Measurements from ENCODE around the gene UNG.
A peak's percentile ranks its signal among the peaks of the same experiment; 100 is the strongest.
"Not testable (repeated sequence)": the region's sequence is repeated elsewhere in the genome, so short reads cannot be mapped to it uniquely, and the experiment has no call there.

The UNG gene

DNA sequence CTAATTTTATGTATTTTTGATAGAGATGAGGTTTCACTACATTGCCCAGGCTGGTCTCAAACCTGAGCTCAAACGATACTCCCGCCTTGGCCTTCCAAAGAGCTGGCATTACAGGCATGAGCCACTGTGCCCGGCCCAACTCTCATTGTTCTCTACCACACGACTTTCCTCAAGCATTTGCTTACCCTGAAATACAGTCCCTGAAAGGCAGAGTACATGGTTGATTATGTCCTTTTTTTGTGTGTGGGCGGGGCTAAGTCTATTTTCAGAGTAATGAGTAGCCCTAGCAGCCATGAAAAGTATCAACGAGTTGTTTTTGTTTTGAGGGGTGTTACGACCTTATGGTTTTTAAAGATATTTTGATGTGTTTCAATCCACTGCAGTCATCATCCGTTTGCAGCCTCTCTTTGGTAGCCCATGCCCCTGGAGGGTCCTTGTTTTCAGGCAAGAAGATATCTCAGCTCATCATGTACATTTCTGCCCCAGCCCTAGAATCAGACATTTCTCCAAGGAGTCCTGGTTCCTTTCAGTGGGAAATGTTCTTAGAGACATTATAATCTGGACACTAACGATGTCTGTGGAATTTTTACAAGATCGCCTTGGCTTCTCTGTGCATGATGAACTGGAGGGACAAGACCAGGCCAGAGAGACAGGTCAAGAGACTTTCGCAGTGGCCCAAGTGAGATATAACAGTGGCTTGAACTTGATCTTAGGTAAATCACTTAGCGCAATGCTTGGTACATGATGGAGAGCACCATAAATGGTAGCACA is 27.7 kb downstream of the UNG start:
- DNase-seq = no peak

DNA sequence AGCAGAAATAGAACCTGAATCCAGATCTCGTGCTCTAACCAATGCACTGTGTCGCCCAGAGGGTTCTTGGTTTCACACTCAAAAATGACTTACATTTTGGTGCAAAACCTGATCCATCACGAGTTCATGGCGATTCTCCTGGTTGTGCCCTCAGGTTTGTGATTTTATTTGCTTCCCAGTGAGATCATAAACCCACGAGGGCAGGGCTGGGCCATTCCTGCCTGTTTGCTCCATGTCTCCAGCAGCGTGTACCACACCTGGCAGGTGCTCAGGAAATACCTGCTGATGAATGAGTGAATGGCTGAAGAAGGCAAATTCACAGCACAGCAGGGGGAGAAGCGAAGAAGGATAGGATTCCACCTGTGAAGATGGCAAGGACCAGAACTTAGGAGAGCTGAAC is 28.4 kb downstream of the UNG start:
- DNase-seq = no peak

- no peak for DNase-seq
Measured at GRCh38 chr12:109126784-109127183, 29.4 kb downstream of the UNG start.

DNA sequence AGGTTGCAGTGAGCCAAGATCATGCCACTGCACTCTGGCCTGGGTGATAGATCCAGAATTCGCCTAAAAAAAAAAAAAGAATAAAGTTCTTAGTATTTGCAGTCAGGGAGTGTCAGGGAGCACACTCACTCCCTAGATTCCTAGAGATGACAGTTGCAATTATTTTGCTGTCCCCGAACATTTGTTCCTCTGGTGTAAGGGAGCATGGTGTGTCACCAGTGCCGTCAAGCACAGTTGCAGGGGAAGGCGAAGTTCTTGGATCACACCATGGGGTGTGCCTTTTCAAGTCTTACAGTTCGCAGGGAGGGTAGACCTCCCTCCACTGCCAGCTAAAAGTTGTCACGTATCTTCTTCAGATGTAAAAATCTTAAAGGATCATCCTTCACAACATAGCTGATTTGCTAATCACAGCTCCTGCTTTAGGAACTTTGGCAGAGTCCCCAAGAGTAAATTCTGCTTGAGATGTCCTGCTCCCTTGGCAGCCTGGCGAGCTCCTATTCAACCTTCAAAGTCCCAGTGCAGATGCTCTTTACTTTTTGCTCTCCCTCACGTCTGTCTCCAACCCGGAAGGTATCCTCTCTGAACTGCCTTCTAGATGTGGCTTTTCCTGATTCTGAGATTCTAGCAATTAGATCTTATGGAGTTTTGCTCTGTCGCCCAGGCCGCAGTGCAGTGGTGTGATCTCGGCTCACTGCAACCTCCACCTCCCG is 30.3 kb downstream of the UNG start:
- no peak for DNase-seq

DNA sequence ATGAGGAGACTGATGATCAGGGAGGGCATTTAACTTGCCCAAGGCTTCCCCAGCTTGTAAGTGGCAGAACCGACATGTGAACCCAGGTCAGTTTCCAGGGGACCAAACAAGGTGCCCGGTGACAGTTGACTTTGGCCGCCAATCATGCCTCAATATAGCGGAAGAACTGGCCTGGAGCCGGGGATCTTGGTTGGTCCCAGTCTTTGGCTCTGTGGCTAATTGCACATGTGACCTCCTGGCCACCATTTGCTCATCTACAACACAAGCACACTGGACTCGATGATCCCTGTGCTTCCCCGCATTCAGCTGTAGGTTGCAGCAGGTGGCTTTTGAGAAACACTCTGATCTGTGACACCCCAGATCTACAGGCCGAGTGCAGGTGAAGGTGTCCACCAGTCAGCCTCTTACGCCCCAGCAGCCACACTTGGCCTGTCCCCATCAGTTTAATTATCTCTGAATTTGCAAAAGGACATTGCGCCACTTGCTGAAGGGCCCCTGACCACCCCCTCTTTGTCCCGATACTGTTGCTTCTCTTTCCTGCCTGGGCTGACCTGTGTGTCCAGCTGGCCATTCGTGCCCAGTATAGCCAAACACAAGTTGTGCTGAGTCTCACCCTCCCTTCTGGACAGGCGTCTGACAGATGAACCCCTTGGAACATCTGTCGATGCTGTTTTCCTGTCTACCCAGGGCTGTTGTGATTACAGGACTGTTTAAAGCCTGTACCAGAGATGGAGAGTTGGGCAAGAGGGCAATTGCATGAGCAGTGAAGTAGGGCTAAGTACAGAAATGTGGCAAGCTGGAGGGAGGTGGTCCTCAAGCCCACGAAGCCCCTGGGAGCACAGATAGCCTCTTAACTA is 33.1 kb downstream of the UNG start:
- DNase-seq = no peak

- DNase-seq = no peak
Measured at GRCh38 chr12:109131154-109132050, 34.0 kb downstream of the UNG start.

- DNase-seq = no peak
Measured at GRCh38 chr12:109134186-109134917, 37.0 kb downstream of the UNG start.

DNA sequence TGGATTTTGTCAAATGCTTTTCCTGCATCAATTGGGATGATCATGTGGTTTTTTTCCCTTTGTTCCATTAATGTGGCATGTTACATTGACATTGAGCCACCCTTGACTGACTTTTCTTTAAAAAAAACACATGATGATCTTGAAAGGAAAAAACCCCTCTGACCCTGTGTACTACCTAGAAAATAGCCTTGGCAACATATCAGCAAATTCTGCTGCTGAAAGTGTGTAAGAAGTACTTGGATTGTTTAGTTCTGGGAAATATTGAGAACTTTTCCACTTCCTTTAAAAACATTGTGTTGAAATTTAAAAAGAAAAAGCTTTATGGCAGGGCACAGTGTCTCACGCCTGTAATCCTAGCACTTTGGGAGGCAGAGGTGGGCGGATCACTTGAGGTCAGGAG is 39.7 kb downstream of the UNG start:
- no peak for DNase-seq

DNA sequence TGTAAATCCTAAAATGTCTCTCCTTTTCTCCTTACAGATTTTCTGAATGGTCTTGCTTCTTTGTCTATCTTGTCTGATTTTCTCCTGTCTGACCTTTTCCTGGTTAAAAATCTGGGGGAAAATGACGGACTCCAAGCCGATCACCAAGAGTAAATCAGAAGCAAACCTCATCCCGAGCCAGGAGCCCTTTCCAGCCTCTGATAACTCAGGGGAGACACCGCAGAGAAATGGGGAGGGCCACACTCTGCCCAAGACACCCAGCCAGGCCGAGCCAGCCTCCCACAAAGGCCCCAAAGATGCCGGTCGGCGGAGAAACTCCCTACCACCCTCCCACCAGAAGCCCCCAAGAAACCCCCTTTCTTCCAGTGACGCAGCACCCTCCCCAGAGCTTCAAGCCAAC is 42.0 kb downstream of the UNG start:
- DNase-seq = no peak

GRCh38 chr12:109139791-109140190 is 42.4 kb downstream of the UNG start:
- DNase-seq = no peak

- DNase-seq = no peak
Measured at GRCh38 chr12:109140560-109140959, 43.2 kb downstream of the UNG start.

DNA sequence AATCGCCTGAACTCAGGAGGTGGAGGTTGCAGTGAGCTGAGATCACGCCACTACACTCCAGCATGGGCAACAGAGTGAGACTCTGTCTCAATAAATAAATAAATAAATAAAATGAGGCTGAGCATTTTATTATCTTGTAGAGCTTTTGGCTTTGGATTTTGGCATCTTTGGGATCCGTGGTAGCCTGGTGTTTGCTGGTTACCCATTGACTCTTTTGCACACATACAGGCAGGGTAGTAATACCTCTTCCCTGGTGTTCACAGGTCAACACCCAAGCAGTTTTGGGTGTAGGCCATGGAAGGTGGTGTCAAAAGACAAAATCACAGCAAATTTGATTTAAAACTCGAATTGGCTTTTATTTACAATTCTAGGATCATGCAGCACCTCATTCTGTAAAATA is 46.8 kb downstream of the UNG start:
- no peak for DNase-seq

DNA sequence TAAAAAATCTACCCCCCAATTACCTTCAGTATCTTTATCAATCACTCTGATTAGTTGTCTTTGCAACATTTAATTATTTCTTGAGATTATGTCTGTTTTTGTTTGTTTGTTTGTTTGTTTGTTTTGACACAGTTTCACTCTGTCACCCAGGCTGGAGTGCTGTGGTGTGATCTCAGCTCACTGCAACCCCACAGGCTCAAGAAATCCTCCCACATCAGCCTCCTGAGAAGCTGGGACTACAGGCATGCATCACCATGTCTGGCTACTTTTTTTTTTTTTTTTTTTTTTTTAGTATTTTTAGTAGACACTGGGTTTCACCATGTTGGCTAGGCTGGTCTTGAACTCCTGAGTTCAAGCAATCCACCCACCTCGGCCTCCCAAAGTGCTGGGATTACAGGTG is 49.7 kb downstream of the UNG start:
- DNase-seq = not testable (repeated sequence)

- no peak for DNase-seq
Measured at GRCh38 chr12:109147954-109148353, 50.6 kb downstream of the UNG start.

GRCh38 chr12:109150124-109150640 is 52.8 kb downstream of the UNG start:
- no peak for DNase-seq

DNA sequence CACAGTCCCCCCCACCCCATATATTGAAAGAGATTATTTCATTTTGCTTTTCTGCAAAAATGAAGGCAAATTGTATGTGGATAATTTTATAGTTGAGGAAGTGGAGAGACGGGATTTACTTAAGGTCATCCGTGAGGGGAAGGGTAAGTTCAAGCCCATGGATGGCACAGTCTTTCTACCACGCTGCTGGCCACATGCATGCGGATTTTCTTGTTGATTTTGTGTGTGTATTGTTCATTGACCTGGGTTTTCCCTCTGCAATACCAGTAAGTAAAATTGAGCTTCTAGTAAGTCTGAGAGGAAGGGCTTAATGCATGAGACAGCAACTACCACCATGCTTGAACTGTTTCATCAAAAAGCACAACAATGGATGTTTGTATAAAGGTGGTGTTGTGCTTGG is 54.1 kb downstream of the UNG start:
- DNase-seq = no peak

- DNase-seq = no peak
Measured at GRCh38 chr12:109153821-109154441, 56.5 kb downstream of the UNG start.

- peak; percentile 75 for DNase-seq
Measured at GRCh38 chr12:109154451-109155438, 57.3 kb downstream of the UNG start.

DNA sequence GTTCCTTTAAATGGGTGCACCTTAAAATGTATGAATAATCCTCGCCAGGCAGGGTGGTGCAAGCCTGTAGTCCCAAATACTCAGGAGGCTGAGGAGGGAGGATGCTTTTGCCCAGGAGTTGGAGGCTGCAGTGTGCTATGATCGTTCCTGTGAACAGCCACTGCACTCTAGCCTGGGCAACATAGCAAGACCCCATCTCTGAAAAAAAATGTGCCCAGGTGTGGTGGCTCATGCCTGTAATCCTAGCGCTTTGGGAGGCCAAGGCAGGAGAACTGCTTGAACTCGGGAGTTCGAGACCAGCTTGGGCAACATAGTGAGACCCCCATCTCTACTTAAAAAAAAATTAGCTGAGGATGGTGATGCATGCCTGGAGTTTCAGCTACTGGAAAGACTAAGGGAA is 58.6 kb downstream of the UNG start:
- no peak for DNase-seq

GRCh38 chr12:109156586-109156985 is 59.2 kb downstream of the UNG start:
- no peak for DNase-seq
